GM18519 (cell line): ENCODE results near the gene EMC1.
"Not testable (repeated sequence)": the region's sequence is repeated elsewhere in the genome, so short reads cannot be mapped to it uniquely, and the experiment has no call there.

Experiments used
- ATAC-seq: cut with Tn5 transposase; IDR thresholded peaks from one replicate; pipeline ENCODE4 v1.9.1; 2021; ENCODE audit warnings: mild to moderate bottlenecking, moderate library complexity; ENCODE audit not compliant: unreplicated experiment, low FRiP score

The EMC1 gene

DNA sequence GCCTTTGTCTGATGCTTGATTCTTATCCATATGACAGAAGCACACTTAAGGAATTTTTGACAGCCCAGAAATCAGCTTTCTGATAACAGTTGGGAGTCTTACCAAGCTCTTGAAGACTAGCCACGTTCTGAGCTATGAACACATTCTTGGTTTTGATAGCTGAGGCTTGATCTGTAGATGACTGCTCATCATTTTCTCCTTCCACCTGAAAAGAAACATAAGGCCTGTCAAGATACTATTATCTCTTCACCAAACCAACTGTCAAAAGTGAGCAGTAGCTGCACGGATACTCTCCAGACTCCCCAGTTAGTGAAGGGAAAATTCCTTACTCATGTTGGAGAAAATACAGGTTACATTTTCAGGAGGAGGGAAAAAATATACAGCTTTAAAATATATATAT, 53.5 kb downstream of the EMC1 start:
- no peak for ATAC-seq

DNA sequence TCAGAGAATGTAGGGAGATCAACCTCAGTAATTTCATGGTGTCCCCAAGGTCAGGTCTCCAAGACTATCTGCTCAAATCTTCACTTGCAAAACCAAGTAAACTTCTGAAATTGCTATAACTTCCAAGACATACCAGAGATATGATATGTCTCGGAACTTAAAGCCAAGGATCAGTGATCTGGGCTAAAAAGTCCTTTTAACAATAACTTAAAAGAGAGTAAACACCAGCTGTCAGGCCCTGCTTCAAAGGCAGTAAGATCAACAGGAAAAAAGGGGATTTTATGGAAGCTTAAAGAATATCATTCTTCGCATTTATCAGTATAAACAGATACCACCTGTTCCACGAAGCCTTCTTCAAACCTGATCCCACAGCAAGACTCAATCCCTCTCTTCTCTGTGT, 55.0 kb downstream of the EMC1 start:
- ATAC-seq, result no peak

DNA sequence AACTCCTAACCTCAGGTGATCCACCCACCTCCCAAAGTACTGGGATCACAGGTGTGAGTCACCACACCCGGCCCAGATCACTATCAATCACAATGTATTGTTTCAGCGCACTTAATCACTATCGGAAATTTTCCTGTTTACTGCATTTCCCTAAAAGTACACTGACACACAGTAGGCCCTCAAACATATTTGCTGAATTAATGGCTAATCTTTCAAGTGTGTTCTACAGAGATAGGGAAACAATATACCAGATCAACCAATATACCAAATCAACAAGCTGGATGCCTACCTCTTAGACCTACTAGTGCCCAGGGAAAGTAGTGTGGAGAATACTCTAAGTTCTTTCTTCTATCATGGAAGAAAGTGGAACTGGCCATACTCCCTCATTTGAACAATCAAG, 58.3 kb downstream of the EMC1 start:
- ATAC-seq, result no peak

DNA sequence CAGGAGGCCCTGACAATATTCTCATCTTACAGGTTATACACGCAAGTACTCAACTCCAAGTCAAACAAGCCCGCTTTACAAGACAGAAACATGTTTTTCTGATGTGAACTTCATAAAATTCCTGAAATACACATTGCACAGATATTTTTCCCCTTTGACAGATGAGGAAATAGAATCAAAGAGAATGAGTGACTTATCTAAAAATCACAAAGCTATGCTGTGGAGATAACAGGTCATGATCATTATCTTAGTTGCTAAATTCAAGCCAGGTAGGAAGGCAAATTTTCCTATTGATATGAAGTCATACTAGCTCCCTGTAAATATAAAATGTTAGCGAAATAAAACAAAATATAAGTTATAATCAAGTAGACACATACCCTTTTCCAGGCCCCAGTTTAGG, 59.5 kb downstream of the EMC1 start:
- no peak for ATAC-seq

DNA sequence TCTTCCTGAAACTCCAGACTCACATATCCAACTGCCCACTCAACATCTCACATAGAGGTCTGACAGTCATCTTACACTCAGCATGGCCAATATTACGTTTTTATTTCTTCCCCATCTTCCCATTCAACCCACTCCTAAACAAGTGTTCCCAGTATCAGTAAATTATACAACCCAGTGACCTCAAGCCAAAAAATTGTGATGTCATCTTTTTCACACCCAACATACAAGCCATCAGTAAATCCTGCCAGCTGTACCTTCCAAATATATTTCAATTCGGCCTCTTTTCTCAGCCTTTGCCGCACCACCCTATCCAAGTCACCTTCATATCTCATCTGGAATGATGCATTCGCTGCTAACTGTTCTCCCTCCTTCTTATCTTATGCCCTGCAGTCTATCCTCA, 60.9 kb downstream of the EMC1 start:
- ATAC-seq, result no peak

DNA sequence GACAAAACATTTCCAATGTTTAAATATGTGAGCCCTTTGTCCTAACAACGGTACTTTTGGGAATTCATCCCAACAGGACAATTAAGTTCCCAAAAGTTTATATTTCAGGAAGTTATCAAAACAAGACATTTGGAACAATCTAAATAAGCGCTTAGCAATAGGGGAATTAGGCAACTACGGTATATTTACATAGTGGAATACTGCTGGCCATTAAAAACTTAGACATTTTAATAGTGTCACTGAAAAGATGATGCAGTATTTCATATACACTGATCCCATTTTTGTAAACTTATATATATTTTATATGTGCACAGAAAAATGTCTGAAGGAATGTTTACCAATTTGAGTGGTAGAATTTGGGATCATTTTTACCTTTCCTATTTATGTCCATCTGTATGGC, 62.1 kb downstream of the EMC1 start:
- no peak for ATAC-seq

DNA sequence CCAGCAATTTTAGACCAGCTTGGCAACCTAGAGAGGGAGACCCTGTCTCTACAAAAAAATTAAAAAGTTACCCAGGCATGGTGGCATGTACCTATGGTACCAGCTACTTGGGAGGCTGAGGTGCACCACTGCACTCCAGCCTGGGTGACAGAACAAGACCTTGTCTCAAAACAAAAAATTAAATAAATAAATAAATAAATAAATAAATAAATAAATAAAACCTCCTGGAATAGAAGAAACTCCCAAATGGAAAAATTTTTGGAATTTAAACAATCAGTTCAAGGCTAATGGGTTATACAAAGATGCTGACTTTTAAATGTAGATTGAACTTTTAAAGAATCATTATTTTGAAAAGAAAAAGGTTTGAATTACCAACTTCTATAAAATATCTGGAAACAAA, 63.5 kb downstream of the EMC1 start:
- ATAC-seq, result no peak

DNA sequence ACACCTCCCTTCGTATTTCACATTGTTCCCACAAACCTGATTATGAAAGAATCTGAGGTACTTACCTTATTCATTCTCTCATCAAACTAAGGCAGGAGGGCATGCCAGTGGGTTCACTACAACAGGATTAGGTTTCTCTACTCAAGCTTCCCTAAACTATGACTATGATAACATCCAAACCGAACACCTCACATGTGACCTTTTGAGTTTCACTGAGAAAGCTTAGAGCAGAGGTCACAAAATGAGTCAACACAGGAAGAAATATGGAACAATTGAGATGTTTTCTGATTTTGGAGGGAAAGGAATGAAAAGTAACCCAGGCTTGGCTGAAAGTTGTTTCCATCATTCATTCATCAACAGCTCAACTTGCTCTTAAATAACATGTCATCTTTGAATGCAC, 65.3 kb downstream of the EMC1 start:
- no peak for ATAC-seq

DNA sequence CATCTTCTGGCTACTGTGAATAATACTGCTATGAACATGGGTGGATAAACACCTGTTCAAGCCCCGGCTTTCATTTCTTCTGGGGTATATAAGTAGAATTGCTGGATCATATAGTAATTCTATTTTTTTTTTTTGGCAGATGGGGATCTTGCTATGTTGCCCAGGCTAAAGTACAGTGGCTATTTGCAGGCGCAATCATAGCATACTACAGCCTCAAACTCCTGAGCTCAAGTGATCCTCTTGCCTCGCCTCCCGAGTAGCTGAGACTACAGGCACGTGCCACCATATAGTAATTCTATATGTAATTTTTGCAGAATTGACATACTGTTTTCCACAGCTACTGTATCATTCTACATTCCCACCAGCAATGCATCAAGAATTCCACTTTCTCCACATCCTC, 69.1 kb downstream of the EMC1 start:
- no peak for ATAC-seq

DNA sequence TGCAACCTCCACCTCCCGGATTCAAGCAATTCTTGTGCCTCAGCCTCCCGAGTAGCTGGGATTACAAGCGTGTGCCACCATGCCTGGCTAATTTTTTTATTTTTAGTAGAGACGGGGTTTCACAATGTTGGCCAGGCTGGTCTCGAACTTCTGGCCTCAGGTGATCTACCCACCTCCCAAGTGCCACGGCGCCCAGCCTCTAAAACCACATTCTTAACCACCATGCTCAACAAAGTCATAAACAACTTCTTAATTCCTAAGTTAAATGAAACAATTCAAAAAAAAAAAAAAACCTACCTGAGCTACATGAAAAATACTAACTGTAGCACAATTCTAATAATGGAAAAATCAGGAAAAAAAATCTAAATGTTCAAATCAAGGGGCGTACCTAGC, 71.1 kb downstream of the EMC1 start:
- not testable (repeated sequence) for ATAC-seq

DNA sequence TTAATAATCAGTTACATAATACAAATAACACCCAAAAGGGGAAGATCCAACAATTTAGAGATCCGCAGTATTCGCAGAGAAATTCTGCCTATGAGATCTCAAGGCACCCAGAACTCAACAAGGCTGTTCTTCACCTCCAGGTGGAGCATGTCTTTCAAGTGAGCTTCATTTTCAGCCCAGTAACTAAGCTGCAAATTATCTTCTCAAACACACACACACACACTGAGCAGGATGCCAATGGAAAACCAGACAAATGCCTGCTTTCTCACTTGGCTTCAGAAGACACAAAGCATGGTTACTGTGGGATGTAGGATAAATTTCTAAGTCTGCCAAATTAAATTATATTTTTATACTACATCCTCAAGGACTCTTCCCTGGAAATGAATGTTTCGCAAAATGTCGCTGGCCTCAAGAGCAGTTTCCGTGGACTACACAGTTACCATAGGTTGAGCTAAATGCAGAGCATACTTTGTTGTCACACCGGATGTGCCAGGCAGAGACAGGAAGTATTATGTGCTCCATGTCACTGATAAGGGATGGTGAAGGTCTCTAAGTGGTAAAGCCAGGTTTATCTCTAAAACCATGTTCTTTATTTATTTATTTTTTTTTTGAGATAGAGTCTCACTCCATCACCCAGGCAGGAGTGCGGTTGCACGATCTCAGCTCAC, 71.6 kb downstream of the EMC1 start:
- ATAC-seq, result no peak

DNA sequence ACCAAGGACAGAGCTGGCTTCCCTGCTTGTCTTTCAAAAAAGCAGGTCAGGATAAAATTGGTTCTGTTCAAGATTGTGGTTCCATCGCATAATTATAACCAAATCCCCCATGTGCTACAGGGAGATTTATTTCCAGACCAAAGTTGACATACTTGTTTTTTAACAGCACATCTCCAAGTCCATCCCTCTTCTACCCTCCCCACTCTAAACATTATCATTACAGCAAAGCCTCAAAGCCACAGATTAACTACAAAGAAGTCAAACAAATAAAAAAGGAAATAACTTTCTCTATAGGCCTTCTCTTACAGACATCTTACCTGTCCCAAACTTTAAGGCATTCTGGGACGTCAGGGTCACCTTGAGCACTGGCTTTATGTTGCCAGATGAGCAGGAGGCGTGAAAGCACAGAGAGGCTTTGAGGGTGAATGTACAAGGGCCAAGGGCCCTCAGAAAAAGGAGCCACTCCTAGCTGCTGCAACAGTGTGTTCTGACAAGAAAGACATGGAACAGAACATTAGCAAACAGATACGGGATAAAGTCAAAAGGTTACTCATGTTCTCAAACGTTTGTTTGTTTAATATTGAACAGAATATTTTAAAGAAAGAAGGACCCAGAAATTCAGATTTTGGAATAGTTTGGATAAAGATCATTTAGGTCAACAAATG, 72.5 kb downstream of the EMC1 start:
- ATAC-seq, result no peak

DNA sequence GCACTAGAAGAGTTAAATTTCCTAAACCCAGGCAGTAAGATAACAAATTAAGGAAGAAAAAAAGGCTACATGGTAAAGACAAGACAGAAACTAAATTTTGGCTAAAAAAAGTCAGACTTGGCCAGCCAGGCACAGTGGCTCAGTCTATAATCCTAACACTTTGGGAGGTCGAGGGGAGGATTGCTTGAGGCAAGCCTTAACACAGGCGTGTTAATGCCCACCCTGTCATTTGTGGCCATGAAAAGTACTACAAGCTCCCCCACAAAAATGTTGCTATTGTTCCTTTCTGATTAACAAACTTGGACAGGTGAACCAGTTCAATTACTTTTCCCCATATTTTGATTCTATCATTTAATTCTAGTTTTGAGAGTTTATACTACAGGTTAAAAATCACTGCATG, 73.5 kb downstream of the EMC1 start:
- ATAC-seq, result no peak

DNA sequence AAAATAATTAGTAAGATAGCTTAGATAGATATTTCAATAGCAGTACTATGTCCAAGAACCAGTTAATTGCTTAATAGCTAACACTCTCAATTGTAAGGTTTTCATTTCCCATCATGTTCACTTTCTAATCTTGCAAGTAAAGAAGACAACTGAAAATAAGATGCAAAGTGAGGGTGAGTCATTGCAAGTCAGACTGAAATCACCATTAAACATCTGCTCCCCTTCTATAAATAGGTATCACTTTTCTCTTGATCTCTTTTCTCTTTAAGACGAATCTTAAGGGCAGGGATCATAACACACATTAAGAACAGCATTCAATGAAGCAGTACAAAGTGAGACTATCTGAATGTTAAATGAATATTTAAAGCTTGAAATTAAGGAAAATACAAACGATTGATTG, 81.7 kb downstream of the EMC1 start:
- no peak for ATAC-seq

DNA sequence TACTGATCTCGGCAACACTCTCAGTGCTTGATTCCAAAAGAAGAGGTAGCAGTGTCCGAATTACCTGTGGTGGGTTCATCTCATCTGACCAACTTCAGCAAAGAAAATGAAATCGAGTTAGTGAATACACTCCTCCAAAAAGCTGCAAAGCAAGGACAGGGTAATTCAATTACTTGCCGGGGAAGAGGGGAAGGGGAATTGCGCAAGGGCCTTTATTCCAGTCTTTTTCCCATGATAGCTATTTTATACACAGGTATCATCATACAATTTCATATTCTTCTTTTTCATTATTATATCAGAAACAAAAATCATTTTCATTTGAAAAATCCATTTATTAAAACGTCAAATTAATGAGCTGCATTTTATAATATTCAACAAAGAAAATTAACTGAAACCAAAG, 84.2 kb downstream of the EMC1 start:
- no peak for ATAC-seq

DNA sequence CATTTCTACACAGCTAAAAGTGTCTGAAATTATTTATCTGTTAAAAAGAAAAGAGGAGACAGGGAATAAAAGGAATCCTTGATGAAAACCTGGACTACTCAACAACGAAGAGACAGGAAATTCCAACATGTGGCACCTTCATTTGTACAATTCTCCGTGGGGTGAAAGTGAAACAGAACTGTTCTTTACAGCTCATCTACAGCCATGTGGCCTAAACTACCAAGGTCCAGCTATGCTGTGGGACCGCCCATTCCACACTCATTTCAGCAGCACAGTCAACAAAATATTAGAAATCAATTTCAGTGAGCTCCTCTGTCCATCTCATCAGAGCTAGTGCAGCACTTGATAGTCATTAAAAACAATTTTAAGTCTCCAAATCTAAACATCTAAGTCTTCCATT, 85.3 kb downstream of the EMC1 start:
- no peak for ATAC-seq
